ENCODE measurements around the gene HSD17B1.

DNA sequence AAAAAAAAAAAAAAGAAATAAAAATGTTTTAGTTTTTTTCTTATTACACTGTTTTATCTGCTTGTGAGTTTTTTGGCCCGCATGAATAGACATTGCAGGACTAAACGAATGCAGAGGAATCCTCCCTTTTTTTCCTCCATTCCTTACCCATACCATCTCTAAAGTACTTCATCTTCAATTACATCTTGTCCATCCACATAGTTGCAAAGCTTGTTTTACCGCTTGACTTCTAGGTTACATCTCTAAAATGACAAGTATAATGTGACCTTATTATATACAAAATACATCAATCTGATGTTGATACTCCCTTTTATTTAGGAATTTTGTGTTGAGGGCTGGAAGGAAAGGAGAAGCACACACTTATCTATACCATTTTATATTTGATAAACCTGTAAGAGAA lies 43.7 kb downstream of the HSD17B1 start:
- TF ChIP-seq, protein P1, sequence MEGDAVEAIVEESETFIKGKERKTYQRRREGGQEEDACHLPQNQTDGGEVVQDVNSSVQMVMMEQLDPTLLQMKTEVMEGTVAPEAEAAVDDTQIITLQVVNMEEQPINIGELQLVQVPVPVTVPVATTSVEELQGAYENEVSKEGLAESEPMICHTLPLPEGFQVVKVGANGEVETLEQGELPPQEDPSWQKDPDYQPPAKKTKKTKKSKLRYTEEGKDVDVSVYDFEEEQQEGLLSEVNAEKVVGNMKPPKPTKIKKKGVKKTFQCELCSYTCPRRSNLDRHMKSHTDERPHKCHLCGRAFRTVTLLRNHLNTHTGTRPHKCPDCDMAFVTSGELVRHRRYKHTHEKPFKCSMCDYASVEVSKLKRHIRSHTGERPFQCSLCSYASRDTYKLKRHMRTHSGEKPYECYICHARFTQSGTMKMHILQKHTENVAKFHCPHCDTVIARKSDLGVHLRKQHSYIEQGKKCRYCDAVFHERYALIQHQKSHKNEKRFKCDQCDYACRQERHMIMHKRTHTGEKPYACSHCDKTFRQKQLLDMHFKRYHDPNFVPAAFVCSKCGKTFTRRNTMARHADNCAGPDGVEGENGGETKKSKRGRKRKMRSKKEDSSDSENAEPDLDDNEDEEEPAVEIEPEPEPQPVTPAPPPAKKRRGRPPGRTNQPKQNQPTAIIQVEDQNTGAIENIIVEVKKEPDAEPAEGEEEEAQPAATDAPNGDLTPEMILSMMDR (IDR thresholded peaks at IDR 0.05; ENCODE audit: low read length) = no peak
- no peak for TF ChIP-seq EZH2 (IDR thresholded peaks at IDR 0.05; ENCODE audit: borderline replicate concordance, low read length)
